Karpas-422 (cell line): ENCODE results near the gene TCOF1. TPM values are rescaled to one million over a fixed set of nuclear protein-coding genes. Genes with fewer than 3 reads are reported as not detected.

Experiments used
- DNase-seq: peaks from one replicate; pipeline ENCODE4 v3.0.0-alpha.2; 2015
- H2AFZ ChIP-seq: fragments of 200-600 bp; sonication (generic); 2 replicates; pipeline ENCODE4 v1.6.1; 2014; ENCODE audit warnings: antibody characterized with exemption, low read length, mixed read lengths
- H3K27ac ChIP-seq: fragments of 200-600 bp; sonication (generic); 2 replicates; pipeline ENCODE4 v1.5.1; 2014; ENCODE audit warnings: mild to moderate bottlenecking, low read length, moderate library complexity
- H3K27me3 ChIP-seq: fragments of 200-600 bp; sonication (generic); 2 replicates; pipeline ENCODE4 v1.6.1; 2014; ENCODE audit warnings: low read length, mixed read lengths
- H3K36me3 ChIP-seq: fragments of 200-600 bp; sonication (generic); 2 replicates; pipeline ENCODE4 v1.6.1; 2014; ENCODE audit warnings: low read length, mixed read lengths; ENCODE audit not compliant: insufficient read depth
- H3K4me1 ChIP-seq: fragments of 200-600 bp; sonication (generic); 2 replicates; pipeline ENCODE4 v1.6.1; 2014; ENCODE audit warnings: mild to moderate bottlenecking, low read length, mixed read lengths
- H3K4me2 ChIP-seq: fragments of 200-600 bp; sonication (generic); 2 replicates; pipeline ENCODE4 v1.6.1; 2014; ENCODE audit warnings: low read length, low read depth, mild to moderate bottlenecking; ENCODE audit not compliant: poor library complexity, severe bottlenecking
- H3K4me3 ChIP-seq: fragments of 200-600 bp; sonication (generic); 2 replicates; pipeline ENCODE4 v1.5.1; 2014; ENCODE audit warnings: mild to moderate bottlenecking, antibody characterized with exemption, low read length, mixed read lengths
- H3K79me2 ChIP-seq: fragments of 200-600 bp; sonication (generic); 2 replicates; pipeline ENCODE4 v1.6.1; 2014; ENCODE audit warnings: mild to moderate bottlenecking, low read length, mixed read lengths
- H3K9ac ChIP-seq: fragments of 200-600 bp; sonication (generic); 2 replicates; pipeline ENCODE4 v1.6.0; 2014; ENCODE audit warnings: low read length
- H3K9me2 ChIP-seq: fragments of 200-600 bp; sonication (generic), shearing (Covaris generic); replicated peaks from 2 replicates; pipeline ENCODE4 v1.6.0; 2014; ENCODE audit warnings: mild to moderate bottlenecking, low read length, moderate library complexity; ENCODE audit not compliant: insufficient read depth
- H3K9me3 ChIP-seq: fragments of 300-700, 200-600 bp; sonication (generic); 2 replicates; pipeline ENCODE4 v1.6.1; 2014; ENCODE audit warnings: low read length, mixed read lengths
- H4K20me1 ChIP-seq: fragments of 200-600 bp; sonication (generic); 2 replicates; pipeline ENCODE4 v1.6.1; 2014; ENCODE audit warnings: mild to moderate bottlenecking, antibody characterized with exemption, low read length, low read depth; ENCODE audit not compliant: insufficient read depth
- total RNA-seq: library from RNA; depleted of rRNA; stranded (reverse); fragments of >200 nt; shearing (Covaris generic); gene quantifications from 2 replicates; pipeline ENCODE4 v1.2.3, GENCODE V29; 2014; ENCODE audit warnings: low replicate concordance

The TCOF1 gene
- total RNA-seq, 1 experiment from 2014 or later, result 23.0 TPM

GRCh38 chr5:150402901-150403342 is 45.4 kb downstream of the TCOF1 start:
- Histone ChIP-seq H3K9ac (no peak overlapping the region), H3K4me2 (no peak overlapping the region), H4K20me1 (peaks cover 41% of the 10 kb centered on the region; the same call in 1 of the 2 replicates), H3K9me2 (no peaks in the 10 kb centered on the region), H3K4me1 (peaks cover 71% of the 10 kb centered on the region), H3K79me2 (no peaks in the 10 kb centered on the region), H3K27me3 (no peaks in the 10 kb centered on the region), H3K27ac (no peak overlapping the region; the same call in 1 of the 2 replicates), H3K4me3 (no peak overlapping the region), H3K9me3 (no peaks in the 10 kb centered on the region), H3K36me3 (peaks cover 54% of the 10 kb centered on the region), H2AFZ (no peak overlapping the region)
- DNase-seq, result no peak

- H3K27ac ChIP-seq, result peak overlapping the region; percentile 20
- peaks cover 9% of the 10 kb centered on the region for H3K79me2 ChIP-seq
- no peak overlapping the region for H3K4me2 ChIP-seq
- no peaks in the 10 kb centered on the region for H3K9me2 ChIP-seq
- peaks cover 71% of the 10 kb centered on the region for H3K4me1 ChIP-seq
- peaks cover 48% of the 10 kb centered on the region; the same call in 1 of the 2 replicates for H4K20me1 ChIP-seq
- no peak overlapping the region for H3K9ac ChIP-seq
- no peaks in the 10 kb centered on the region for H3K27me3 ChIP-seq
- DNase-seq, result no peak
- no peak overlapping the region for H3K4me3 ChIP-seq
- no peaks in the 10 kb centered on the region for H3K9me3 ChIP-seq
- no peak overlapping the region for H2AFZ ChIP-seq
- H3K36me3 ChIP-seq, result peaks cover 64% of the 10 kb centered on the region
Observed at GRCh38 chr5:150404121-150404520, 46.6 kb downstream of the TCOF1 start.

- H3K9ac ChIP-seq, result no peak overlapping the region
- H3K4me2 ChIP-seq, result no peak overlapping the region
- peaks cover 64% of the 10 kb centered on the region for H3K36me3 ChIP-seq
- H4K20me1 ChIP-seq, result peaks cover 48% of the 10 kb centered on the region; the same call in 1 of the 2 replicates
- no peaks in the 10 kb centered on the region for H3K9me2 ChIP-seq
- no peak for DNase-seq
- H3K27ac ChIP-seq, result peak overlapping the region; percentile 27; the same call in 1 of the 2 replicates
- no peaks in the 10 kb centered on the region for H3K27me3 ChIP-seq
- no peak overlapping the region for H3K4me3 ChIP-seq
- H3K79me2 ChIP-seq, result peaks cover 10% of the 10 kb centered on the region
- peaks cover 71% of the 10 kb centered on the region for H3K4me1 ChIP-seq
- no peak overlapping the region for H2AFZ ChIP-seq
- no peaks in the 10 kb centered on the region for H3K9me3 ChIP-seq
Observed at GRCh38 chr5:150404535-150404934, 47.0 kb downstream of the TCOF1 start.

- Histone ChIP-seq H3K4me2 (no peak overlapping the region), H3K27me3 (no peaks in the 10 kb centered on the region), H3K4me1 (peaks cover 76% of the 10 kb centered on the region), H3K36me3 (peaks cover 67% of the 10 kb centered on the region), H3K79me2 (peaks cover 16% of the 10 kb centered on the region), H4K20me1 (peaks cover 47% of the 10 kb centered on the region; the same call in 1 of the 2 replicates), H3K9me3 (no peaks in the 10 kb centered on the region), H3K9ac (no peak overlapping the region), H3K27ac (0 out of 2 replicates have a peak overlapping the region, but pooled peaks have one; percentile 27), H3K9me2 (no peaks in the 10 kb centered on the region), H3K4me3 (no peak overlapping the region), H2AFZ (no peak overlapping the region)
- no peak for DNase-seq
Observed at GRCh38 chr5:150404941-150405816, 47.7 kb downstream of the TCOF1 start.

GRCh38 chr5:150406103-150406722 is 48.7 kb downstream of the TCOF1 start:
- H3K4me3 ChIP-seq, result no peak overlapping the region
- H3K9me2 ChIP-seq, result no peaks in the 10 kb centered on the region
- H4K20me1 ChIP-seq, result peaks cover 42% of the 10 kb centered on the region; the same call in 1 of the 2 replicates
- H3K4me2 ChIP-seq, result no peak overlapping the region
- peaks cover 63% of the 10 kb centered on the region for H3K36me3 ChIP-seq
- H3K9ac ChIP-seq, result no peak overlapping the region
- no peaks in the 10 kb centered on the region for H3K9me3 ChIP-seq
- H3K27ac ChIP-seq, result peak overlapping the region; percentile 100
- peaks cover 22% of the 10 kb centered on the region for H3K79me2 ChIP-seq
- peaks cover 74% of the 10 kb centered on the region for H3K4me1 ChIP-seq
- no peaks in the 10 kb centered on the region for H3K27me3 ChIP-seq
- no peak overlapping the region for H2AFZ ChIP-seq
- no peak for DNase-seq

GRCh38 chr5:150406723-150407095 is 49.2 kb downstream of the TCOF1 start:
- Histone ChIP-seq H3K27ac (peak overlapping the region; percentile 100), H3K4me2 (no peak overlapping the region), H2AFZ (no peak overlapping the region), H3K4me3 (no peak overlapping the region), H3K9ac (no peak overlapping the region), H3K79me2 (peaks cover 26% of the 10 kb centered on the region), H3K27me3 (no peaks in the 10 kb centered on the region), H4K20me1 (peaks cover 41% of the 10 kb centered on the region; the same call in 1 of the 2 replicates), H3K9me2 (no peaks in the 10 kb centered on the region), H3K4me1 (peaks cover 70% of the 10 kb centered on the region), H3K36me3 (peaks cover 63% of the 10 kb centered on the region), H3K9me3 (no peaks in the 10 kb centered on the region)
- no peak for DNase-seq

- peaks cover 31% of the 10 kb centered on the region for H3K79me2 ChIP-seq
- no peak overlapping the region for H2AFZ ChIP-seq
- no peaks in the 10 kb centered on the region for H3K9me2 ChIP-seq
- peak overlapping the region; percentile 100 for H3K27ac ChIP-seq
- H3K4me3 ChIP-seq, result no peak overlapping the region
- H3K27me3 ChIP-seq, result no peaks in the 10 kb centered on the region
- peaks cover 68% of the 10 kb centered on the region for H3K4me1 ChIP-seq
- H4K20me1 ChIP-seq, result peaks cover 44% of the 10 kb centered on the region; the same call in 1 of the 2 replicates
- DNase-seq, result no peak
- peak overlapping the region; percentile 99 for H3K4me2 ChIP-seq
- no peak overlapping the region for H3K9ac ChIP-seq
- peaks cover 59% of the 10 kb centered on the region for H3K36me3 ChIP-seq
- H3K9me3 ChIP-seq, result no peaks in the 10 kb centered on the region
Observed at GRCh38 chr5:150407096-150407720, 49.7 kb downstream of the TCOF1 start.
